ENCODE data around the gene CHD6.
"Not testable (repeated sequence)": the region's sequence is repeated elsewhere in the genome, so short reads cannot be mapped to it uniquely, and the experiment has no call there.

CHD6 gene

DNA sequence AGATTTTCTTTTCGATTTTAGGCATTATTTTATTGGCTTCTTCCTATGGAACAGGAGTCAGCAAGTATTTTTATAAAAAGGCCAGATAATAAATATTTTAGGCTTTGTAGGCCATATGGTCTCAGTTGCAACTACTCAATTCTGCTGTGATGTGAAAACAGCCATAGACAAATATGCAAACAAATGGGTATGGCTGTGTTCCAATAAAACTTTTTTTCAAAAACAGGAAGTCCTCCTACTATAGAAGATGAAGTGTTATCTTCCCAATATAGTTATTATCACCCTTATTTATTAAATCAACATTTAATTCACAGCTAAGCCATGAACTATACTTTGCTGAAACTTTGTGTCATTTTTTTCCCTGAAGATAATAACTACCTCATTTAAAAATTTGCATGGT is 57.2 kb downstream of the CHD6 start:
- Histone ChIP-seq H3K4me1 (ENCODE audit: insufficient read depth, low read length) (peaks cover 3% of the 10 kb centered on the region; the same call in 1 of the 2 replicates), H3K36me3 (ENCODE audit: insufficient read depth, low read length) (peaks cover 6% of the 10 kb centered on the region; the same call in 1 of the 2 replicates), H3K9ac (ENCODE audit: low read depth, low read length) (no peak overlapping the region), H3K9me3 (ENCODE audit: control insufficient read depth, insufficient read depth, low read length) (no peaks in the 10 kb centered on the region; the same call in 1 of the 2 replicates)

DNA sequence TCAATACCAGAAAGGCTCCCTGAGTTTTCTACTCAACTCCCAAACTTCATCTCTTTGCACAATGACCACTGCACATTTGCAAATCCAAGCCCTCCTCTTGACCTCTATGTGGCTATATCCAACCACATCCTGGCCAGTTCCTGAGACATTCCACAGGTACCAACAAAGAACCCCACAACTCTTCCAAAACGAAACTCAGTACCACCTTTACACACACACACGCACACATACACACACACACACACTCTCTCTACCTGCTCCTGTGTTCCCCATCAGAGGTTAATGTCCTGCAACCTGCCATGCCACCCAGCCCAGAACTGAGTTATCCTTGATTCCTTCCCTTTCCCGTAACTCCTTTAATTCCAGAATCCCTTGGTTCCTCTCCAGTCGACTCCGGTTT is 58.5 kb downstream of the CHD6 start:
- H3K9me3 ChIP-seq (ENCODE audit: control insufficient read depth, insufficient read depth, low read length) = no peaks in the 10 kb centered on the region; the same call in 1 of the 2 replicates
- H3K4me1 ChIP-seq (ENCODE audit: insufficient read depth, low read length) = peaks cover 3% of the 10 kb centered on the region; the same call in 1 of the 2 replicates
- peaks cover 6% of the 10 kb centered on the region; the same call in 1 of the 2 replicates for H3K36me3 ChIP-seq (ENCODE audit: insufficient read depth, low read length)
- no peak overlapping the region for H3K9ac ChIP-seq (ENCODE audit: low read depth, low read length)

- Histone ChIP-seq H3K9ac (ENCODE audit: low read depth, low read length) (no peak overlapping the region), H3K9me3 (ENCODE audit: control insufficient read depth, insufficient read depth, low read length) (peaks cover 4% of the 10 kb centered on the region), H3K36me3 (ENCODE audit: insufficient read depth, low read length) (peaks cover 3% of the 10 kb centered on the region; the same call in 1 of the 2 replicates), H3K4me1 (ENCODE audit: insufficient read depth, low read length) (no peaks in the 10 kb centered on the region)
Measured at GRCh38 chr20:41553142-41553879, 64.9 kb downstream of the CHD6 start.

- H3K9me3 ChIP-seq (ENCODE audit: control insufficient read depth, insufficient read depth, low read length) = peaks cover 4% of the 10 kb centered on the region
- no peaks in the 10 kb centered on the region; the same call in 1 of the 2 replicates for H3K36me3 ChIP-seq (ENCODE audit: insufficient read depth, low read length)
- no peaks in the 10 kb centered on the region for H3K4me1 ChIP-seq (ENCODE audit: insufficient read depth, low read length)
- H3K9ac ChIP-seq (ENCODE audit: low read depth, low read length) = no peak overlapping the region
Measured at GRCh38 chr20:41552295-41553068, 65.7 kb downstream of the CHD6 start.

DNA sequence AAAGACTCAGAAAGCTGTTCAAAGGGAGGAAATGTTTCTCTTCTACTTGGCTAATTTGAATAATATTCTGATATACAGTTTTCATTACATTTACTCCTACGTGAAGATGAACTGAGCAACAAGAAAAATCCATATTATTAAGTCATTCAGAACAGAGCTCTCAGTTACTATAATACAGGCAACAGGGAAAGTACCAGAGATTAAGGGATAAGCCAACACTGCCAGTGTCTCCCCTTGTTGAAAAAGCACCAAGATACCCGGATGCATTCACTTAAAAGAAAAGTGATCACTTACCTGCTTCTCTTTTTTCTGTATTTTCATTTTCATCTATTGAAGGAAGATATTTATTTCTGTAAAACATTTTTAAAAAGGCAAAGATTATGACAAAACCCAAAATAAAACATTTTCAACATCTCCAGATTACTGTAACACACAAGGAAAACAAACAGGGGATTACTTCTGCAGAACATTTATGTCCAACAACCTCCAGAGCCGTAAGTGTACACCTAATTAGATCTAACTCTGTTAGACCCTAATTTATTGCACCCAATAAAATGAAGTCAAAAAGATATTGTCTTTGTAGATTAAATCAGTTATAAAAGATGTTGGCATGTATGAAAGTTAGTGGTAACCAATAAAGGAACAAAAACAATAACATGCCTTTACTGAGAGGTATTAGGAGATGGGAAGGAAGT is 67.0 kb downstream of the CHD6 start:
- Histone ChIP-seq H3K4me1 (ENCODE audit: insufficient read depth, low read length) (no peaks in the 10 kb centered on the region), H3K36me3 (ENCODE audit: insufficient read depth, low read length) (no peaks in the 10 kb centered on the region; the same call in 1 of the 2 replicates), H3K9me3 (ENCODE audit: control insufficient read depth, insufficient read depth, low read length) (peaks cover 4% of the 10 kb centered on the region), H3K9ac (ENCODE audit: low read depth, low read length) (no peak overlapping the region)

- H3K36me3 ChIP-seq (ENCODE audit: insufficient read depth, low read length) = no peaks in the 10 kb centered on the region; the same call in 1 of the 2 replicates
- no peaks in the 10 kb centered on the region for H3K9me3 ChIP-seq (ENCODE audit: control insufficient read depth, insufficient read depth, low read length)
- no peak overlapping the region for H3K9ac ChIP-seq (ENCODE audit: low read depth, low read length)
- no peaks in the 10 kb centered on the region for H3K4me1 ChIP-seq (ENCODE audit: insufficient read depth, low read length)
Measured at GRCh38 chr20:41547221-41547620, 71.0 kb downstream of the CHD6 start.

GRCh38 chr20:41546535-41546934 is 71.6 kb downstream of the CHD6 start:
- no peak overlapping the region for H3K9ac ChIP-seq (ENCODE audit: low read depth, low read length)
- H3K9me3 ChIP-seq (ENCODE audit: control insufficient read depth, insufficient read depth, low read length) = no peaks in the 10 kb centered on the region
- no peaks in the 10 kb centered on the region; the same call in 1 of the 2 replicates for H3K36me3 ChIP-seq (ENCODE audit: insufficient read depth, low read length)
- H3K4me1 ChIP-seq (ENCODE audit: insufficient read depth, low read length) = no peaks in the 10 kb centered on the region

- no peaks in the 10 kb centered on the region for H3K4me1 ChIP-seq (ENCODE audit: insufficient read depth, low read length)
- no peaks in the 10 kb centered on the region for H3K9me3 ChIP-seq (ENCODE audit: control insufficient read depth, insufficient read depth, low read length)
- no peak overlapping the region for H3K9ac ChIP-seq (ENCODE audit: low read depth, low read length)
- no peaks in the 10 kb centered on the region; the same call in 1 of the 2 replicates for H3K36me3 ChIP-seq (ENCODE audit: insufficient read depth, low read length)
Measured at GRCh38 chr20:41544472-41544871, 73.7 kb downstream of the CHD6 start.

GRCh38 chr20:41540918-41541317 is 77.3 kb downstream of the CHD6 start:
- Histone ChIP-seq H3K4me1 (ENCODE audit: insufficient read depth, low read length) (no peaks in the 10 kb centered on the region), H3K9ac (ENCODE audit: low read depth, low read length) (no peak overlapping the region), H3K9me3 (ENCODE audit: control insufficient read depth, insufficient read depth, low read length) (0 out of 2 replicates have a peak, but pooled peaks cover 2% of the 10 kb centered on the region), H3K36me3 (ENCODE audit: insufficient read depth, low read length) (no peaks in the 10 kb centered on the region)

GRCh38 chr20:41540459-41540858 is 77.7 kb downstream of the CHD6 start:
- Histone ChIP-seq H3K4me1 (ENCODE audit: insufficient read depth, low read length) (no peaks in the 10 kb centered on the region), H3K9me3 (ENCODE audit: control insufficient read depth, insufficient read depth, low read length) (0 out of 2 replicates have a peak, but pooled peaks cover 2% of the 10 kb centered on the region), H3K9ac (ENCODE audit: low read depth, low read length) (no peak overlapping the region), H3K36me3 (ENCODE audit: insufficient read depth, low read length) (no peaks in the 10 kb centered on the region)

- H3K9me3 ChIP-seq (ENCODE audit: control insufficient read depth, insufficient read depth, low read length) = 0 out of 2 replicates have a peak, but pooled peaks cover 2% of the 10 kb centered on the region
- no peaks in the 10 kb centered on the region for H3K4me1 ChIP-seq (ENCODE audit: insufficient read depth, low read length)
- H3K9ac ChIP-seq (ENCODE audit: low read depth, low read length) = no peak overlapping the region
- no peaks in the 10 kb centered on the region for H3K36me3 ChIP-seq (ENCODE audit: insufficient read depth, low read length)
Measured at GRCh38 chr20:41538810-41539596, 79.2 kb downstream of the CHD6 start.

DNA sequence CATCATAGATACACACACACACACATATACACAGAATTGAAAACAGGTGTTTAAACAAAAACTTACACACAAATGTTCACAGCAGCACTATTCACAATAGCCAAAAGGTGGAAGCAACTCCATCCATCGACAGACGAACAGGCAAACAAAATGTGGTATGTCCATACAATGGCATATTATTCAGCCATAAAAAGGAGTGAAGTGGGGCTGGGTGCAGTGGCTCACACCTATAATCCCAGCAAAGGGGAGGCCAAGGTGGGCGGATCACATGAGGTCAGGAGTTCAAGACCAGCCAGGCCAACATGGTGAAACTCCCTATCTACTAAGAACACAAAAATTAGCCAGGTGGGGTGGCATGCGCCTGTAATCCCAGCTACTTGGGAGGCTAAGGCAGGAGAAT is 80.3 kb downstream of the CHD6 start:
- Histone ChIP-seq H3K4me1 (ENCODE audit: insufficient read depth, low read length) (no peaks in the 10 kb centered on the region), H3K9ac (ENCODE audit: low read depth, low read length) (no peak overlapping the region), H3K9me3 (ENCODE audit: control insufficient read depth, insufficient read depth, low read length) (0 out of 2 replicates have a peak, but pooled peaks cover 2% of the 10 kb centered on the region), H3K36me3 (ENCODE audit: insufficient read depth, low read length) (no peaks in the 10 kb centered on the region)

- H3K4me1 ChIP-seq (ENCODE audit: insufficient read depth, low read length); H3K36me3 ChIP-seq (ENCODE audit: insufficient read depth, low read length); H3K9me3 ChIP-seq (ENCODE audit: control insufficient read depth, insufficient read depth, low read length); H3K9ac ChIP-seq (ENCODE audit: low read depth, low read length): not testable (repeated sequence)
Measured at GRCh38 chr20:41535551-41535950, 82.6 kb downstream of the CHD6 start.
